Astrocyte (in vitro differentiated cells and primary cell): ENCODE results near the gene TENM4. TPM values are rescaled to one million over a fixed set of nuclear protein-coding genes. Genes with fewer than 3 reads are reported as not detected.
"Not testable (repeated sequence)": the region's sequence is repeated elsewhere in the genome, so short reads cannot be mapped to it uniquely, and the experiment has no call there.

ENCODE experiments used
- DNase-seq: peaks from one replicate; pipeline ENCODE4 v3.0.0-alpha.2; 2010; ENCODE audit warnings: low read depth
- FAIRE-seq: peaks from 2 replicates; lab custom pipeline; 2011; peaks lifted over from hg19 to GRCh38; lab: Jason Lieb, UNC
- H2AFZ ChIP-seq: 2 replicates; pipeline ENCODE4 v1.6.0; 2012; ENCODE audit warnings: low read depth, low read length, inconsistent platforms
- H3K27ac ChIP-seq: 2 replicates; pipeline ENCODE4 v1.5.1; 2011; ENCODE audit warnings: low read depth, low read length, inconsistent platforms
- H3K27me3 ChIP-seq: 2 replicates; pipeline ENCODE4 v1.6.0; 2011; ENCODE audit warnings: low read length, inconsistent platforms; ENCODE audit not compliant: insufficient read depth
- H3K36me3 ChIP-seq: 2 replicates; pipeline ENCODE4 v1.5.1; 2011; ENCODE audit warnings: low read length, inconsistent platforms; ENCODE audit not compliant: insufficient read depth
- H3K4me1 ChIP-seq: 2 replicates; pipeline ENCODE4 v1.5.1; 2011; ENCODE audit warnings: low read length, inconsistent platforms; ENCODE audit not compliant: insufficient read depth
- H3K4me2 ChIP-seq: 2 replicates; pipeline ENCODE4 v1.6.0; 2012; ENCODE audit warnings: low read length, inconsistent platforms
- H3K4me3 ChIP-seq: 2 replicates; pipeline ENCODE4 v1.5.1; 2011; ENCODE audit warnings: low read depth, mild to moderate bottlenecking, low read length, inconsistent platforms; ENCODE audit not compliant: insufficient read depth
- H3K79me2 ChIP-seq: 2 replicates; pipeline ENCODE4 v1.6.0; 2012; ENCODE audit warnings: mild to moderate bottlenecking, low read length, inconsistent platforms; ENCODE audit not compliant: insufficient read depth
- H3K9ac ChIP-seq: 2 replicates; pipeline ENCODE4 v1.6.0; 2012; ENCODE audit warnings: mild to moderate bottlenecking, low read length, inconsistent platforms
- H3K9me3 ChIP-seq: 2 replicates; pipeline ENCODE4 v1.5.1; 2012; ENCODE audit warnings: low read depth, mild to moderate bottlenecking, low read length, inconsistent platforms; ENCODE audit not compliant: insufficient read depth
- H4K20me1 ChIP-seq: 2 replicates; pipeline ENCODE4 v1.6.0; 2012; ENCODE audit warnings: low read length, inconsistent platforms; ENCODE audit not compliant: insufficient read depth
- H3K27ac Mint-ChIP-seq: one replicate; pipeline ENCODE4 v1.8.0; 2021; ENCODE audit warnings: mild to moderate bottlenecking, mixed read lengths; ENCODE audit not compliant: unreplicated experiment
- H3K27me3 Mint-ChIP-seq: one replicate; pipeline ENCODE4 v1.8.0; 2021; ENCODE audit warnings: low read depth, mixed read lengths; ENCODE audit not compliant: unreplicated experiment
- H3K36me3 Mint-ChIP-seq: one replicate; pipeline ENCODE4 v1.8.0; 2021; ENCODE audit warnings: low read depth, mixed read lengths; ENCODE audit not compliant: unreplicated experiment
- H3K4me1 Mint-ChIP-seq: one replicate; pipeline ENCODE4 v1.8.0; 2021; ENCODE audit warnings: low read depth, mixed read lengths; ENCODE audit not compliant: unreplicated experiment
- H3K4me3 Mint-ChIP-seq: one replicate; pipeline ENCODE4 v1.8.0; 2021; ENCODE audit warnings: mild to moderate bottlenecking, moderate library complexity, mixed read lengths; ENCODE audit not compliant: unreplicated experiment
- H3K9me3 Mint-ChIP-seq: one replicate; pipeline ENCODE4 v1.8.0; 2021; ENCODE audit warnings: mild to moderate bottlenecking, mixed read lengths; ENCODE audit not compliant: unreplicated experiment
- EZH2 ChIP-seq: IDR thresholded peaks from 2 replicates; pipeline ENCODE4 v1.6.1; 2012; ENCODE audit warnings: mild to moderate bottlenecking, low read length, inconsistent platforms; ENCODE audit not compliant: insufficient read depth
- total RNA-seq: library from RNA; stranded (reverse); gene quantifications from 2 replicates; pipeline ENCODE4 v1.2.1, GENCODE V29; 2021
- TF ChIP-seq, protein P1 (sequence below): IDR thresholded peaks from 2 replicates; pipeline ENCODE4 v1.5.1; 2011; ENCODE audit warnings: low read depth, mild to moderate bottlenecking, inconsistent platforms, low read length, moderate library complexity; ENCODE audit not compliant: insufficient read depth

Gene TENM4
- total RNA-seq, 1 donor from 2014 or later = 7.5 TPM

- no peaks in the 10 kb centered on the region for H3K79me2 ChIP-seq
- no peak overlapping the region for H3K4me3 ChIP-seq
- no peaks in the 10 kb centered on the region for H4K20me1 ChIP-seq
- no peaks in the 10 kb centered on the region for H3K9me3 ChIP-seq
- no peaks in the 10 kb centered on the region for H3K27me3 ChIP-seq
- H3K4me2 ChIP-seq = no peak overlapping the region
- no peak overlapping the region for H3K27ac ChIP-seq
- peaks cover 9% of the 10 kb centered on the region for H3K9me3 Mint-ChIP-seq
- no peaks in the 10 kb centered on the region for H3K4me1 ChIP-seq
- TF ChIP-seq EZH2 = no peak
- TF ChIP-seq, protein P1, sequence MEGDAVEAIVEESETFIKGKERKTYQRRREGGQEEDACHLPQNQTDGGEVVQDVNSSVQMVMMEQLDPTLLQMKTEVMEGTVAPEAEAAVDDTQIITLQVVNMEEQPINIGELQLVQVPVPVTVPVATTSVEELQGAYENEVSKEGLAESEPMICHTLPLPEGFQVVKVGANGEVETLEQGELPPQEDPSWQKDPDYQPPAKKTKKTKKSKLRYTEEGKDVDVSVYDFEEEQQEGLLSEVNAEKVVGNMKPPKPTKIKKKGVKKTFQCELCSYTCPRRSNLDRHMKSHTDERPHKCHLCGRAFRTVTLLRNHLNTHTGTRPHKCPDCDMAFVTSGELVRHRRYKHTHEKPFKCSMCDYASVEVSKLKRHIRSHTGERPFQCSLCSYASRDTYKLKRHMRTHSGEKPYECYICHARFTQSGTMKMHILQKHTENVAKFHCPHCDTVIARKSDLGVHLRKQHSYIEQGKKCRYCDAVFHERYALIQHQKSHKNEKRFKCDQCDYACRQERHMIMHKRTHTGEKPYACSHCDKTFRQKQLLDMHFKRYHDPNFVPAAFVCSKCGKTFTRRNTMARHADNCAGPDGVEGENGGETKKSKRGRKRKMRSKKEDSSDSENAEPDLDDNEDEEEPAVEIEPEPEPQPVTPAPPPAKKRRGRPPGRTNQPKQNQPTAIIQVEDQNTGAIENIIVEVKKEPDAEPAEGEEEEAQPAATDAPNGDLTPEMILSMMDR = no peak
- H3K4me3 Mint-ChIP-seq = no peak overlapping the region
- DNase-seq (no peak), FAIRE-seq (no peak)
- H3K27ac Mint-ChIP-seq = no peak overlapping the region
- H3K4me1 Mint-ChIP-seq = no peaks in the 10 kb centered on the region
- H3K27me3 Mint-ChIP-seq = peaks cover 2% of the 10 kb centered on the region
- H2AFZ ChIP-seq = no peak overlapping the region
- no peak overlapping the region for H3K9ac ChIP-seq
- H3K36me3 ChIP-seq = no peaks in the 10 kb centered on the region
- H3K36me3 Mint-ChIP-seq = no peaks in the 10 kb centered on the region
Observed at GRCh38 chr11:79193663-79194310, 247.0 kb downstream of the TENM4 start.

- FAIRE-seq (no peak), DNase-seq (no peak)
- Histone ChIP-seq H3K36me3 (no peaks in the 10 kb centered on the region), H3K4me3 (no peak overlapping the region), H3K9ac (no peak overlapping the region), H3K4me1 (no peaks in the 10 kb centered on the region), H3K27me3 (no peaks in the 10 kb centered on the region), H3K79me2 (no peaks in the 10 kb centered on the region), H2AFZ (no peak overlapping the region), H3K4me2 (no peak overlapping the region), H3K27ac (no peak overlapping the region), H4K20me1 (no peaks in the 10 kb centered on the region), H3K9me3 (no peaks in the 10 kb centered on the region)
- Mint-ChIP-seq H3K4me1 (no peaks in the 10 kb centered on the region), H3K9me3 (peaks cover 13% of the 10 kb centered on the region), H3K27me3 (peaks cover 6% of the 10 kb centered on the region), H3K4me3 (no peak overlapping the region), H3K27ac (no peak overlapping the region), H3K36me3 (no peaks in the 10 kb centered on the region)
- no peak for TF ChIP-seq EZH2
- TF ChIP-seq, protein P1 = no peak
Observed at GRCh38 chr11:79192836-79193235, 248.0 kb downstream of the TENM4 start.

DNA sequence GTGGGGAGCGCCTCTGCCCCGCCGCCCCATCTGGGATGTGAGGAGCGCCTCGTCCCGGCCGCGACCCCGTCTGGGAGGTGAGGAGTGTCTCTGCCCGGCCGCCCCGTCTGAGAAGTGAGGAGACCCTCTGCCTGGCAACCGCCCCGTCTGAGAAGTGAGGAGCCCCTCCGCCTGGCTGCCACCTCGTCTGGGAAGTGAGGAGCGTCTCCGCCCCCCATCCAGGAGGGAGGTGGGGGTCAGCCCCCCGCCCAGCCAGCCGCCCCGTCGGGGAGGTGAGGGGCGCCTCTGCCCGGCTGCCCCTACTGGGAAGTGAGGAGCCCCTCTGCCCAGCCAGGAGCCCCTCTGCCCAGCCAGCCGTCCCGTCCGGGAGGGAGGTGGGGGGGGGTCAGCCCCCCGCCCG is 249.1 kb downstream of the TENM4 start:
- H3K9ac ChIP-seq, H3K27ac Mint-ChIP-seq, H3K4me3 ChIP-seq, FAIRE-seq, H2AFZ ChIP-seq, H3K9me3 ChIP-seq, H3K36me3 ChIP-seq, H3K79me2 ChIP-seq, H3K27me3 Mint-ChIP-seq, H3K27me3 ChIP-seq, DNase-seq, H3K4me3 Mint-ChIP-seq, H3K4me1 Mint-ChIP-seq, H4K20me1 ChIP-seq, H3K4me2 ChIP-seq, H3K4me1 ChIP-seq, H3K27ac ChIP-seq, H3K36me3 Mint-ChIP-seq: not testable (repeated sequence)
- peaks cover 13% of the 10 kb centered on the region for H3K9me3 Mint-ChIP-seq

GRCh38 chr11:79190553-79190952 is 250.3 kb downstream of the TENM4 start:
- H3K36me3 Mint-ChIP-seq, H3K4me3 ChIP-seq, H3K4me1 Mint-ChIP-seq, H3K9ac ChIP-seq, H3K27ac Mint-ChIP-seq, H3K9me3 ChIP-seq, FAIRE-seq, DNase-seq, H3K79me2 ChIP-seq, H4K20me1 ChIP-seq, H3K4me3 Mint-ChIP-seq, H3K27me3 ChIP-seq, H3K27me3 Mint-ChIP-seq, H3K4me1 ChIP-seq, H2AFZ ChIP-seq, H3K36me3 ChIP-seq, H3K27ac ChIP-seq, H3K4me2 ChIP-seq: not testable (repeated sequence)
- H3K9me3 Mint-ChIP-seq = peaks cover 13% of the 10 kb centered on the region
